HepG2 (cell line): ENCODE results near the gene AP2B1. TPM values are rescaled to one million over a fixed set of nuclear protein-coding genes. Genes with fewer than 3 reads are reported as not detected.

ENCODE experiments used
- ARID5B ChIP-seq: IDR thresholded peaks from 2 replicates; pipeline ENCODE4 v1.4.0; 2020; ENCODE audit warnings: mild to moderate bottlenecking, missing genetic modification reagents
- ATF1 ChIP-seq: IDR thresholded peaks from 2 replicates; pipeline ENCODE4 v1.6.1; 2016; ENCODE audit warnings: mild to moderate bottlenecking, control low read depth
- DDIT3 ChIP-seq: sonication (generic); formaldehyde crosslinking; IDR thresholded peaks from 2 replicates; pipeline ENCODE4 v1.4.0; 2020; ENCODE audit warnings: mild to moderate bottlenecking, missing genetic modification reagents
- MLX ChIP-seq: IDR thresholded peaks from 2 replicates; pipeline ENCODE4 v1.6.1; 2016
- NCOR1 ChIP-seq: fragments of 200-600 bp; sonication (generic); IDR thresholded peaks from 2 replicates; pipeline ENCODE4 v1.7.0; 2017; ENCODE audit warnings: antibody characterized with exemption, low read length, borderline replicate concordance
- SETDB1 ChIP-seq: sonication (generic); formaldehyde crosslinking; IDR thresholded peaks from 2 replicates; pipeline ENCODE4 v1.5.1; 2020; ENCODE audit warnings: missing genetic modification reagents, mild to moderate bottlenecking, borderline replicate concordance
- SRF ChIP-seq: IDR thresholded peaks from 2 replicates; pipeline ENCODE4 v1.6.1; 2011; ENCODE audit warnings: mild to moderate bottlenecking, low read depth, low read length, moderate library complexity
- ZNF362 ChIP-seq: sonication (generic); formaldehyde crosslinking; IDR thresholded peaks from 2 replicates; pipeline ENCODE4 v1.4.0; 2020; ENCODE audit warnings: missing genetic modification reagents, mild to moderate bottlenecking, borderline replicate concordance
- ZNF687 ChIP-seq: sonication (generic); formaldehyde crosslinking; IDR thresholded peaks from 2 replicates; pipeline ENCODE4 v1.5.1; 2020; ENCODE audit warnings: mild to moderate bottlenecking, missing genetic modification reagents, moderate library complexity
- polyA plus RNA-seq, 8 experiments: library from polyadenylated mRNA; depleted of rRNA in 3 of 8; stranded (reverse) in 7 of 8; unstranded in 1 of 8; fragments of >200 nt; fragmentation: Illumina TruSeq in 4 of 8; extraction: Trizol in 4 of 8; gene quantifications; 2 replicates each; pipeline versions ENCODE4 v1.2.1 to v1.2.3, GENCODE V29; 2011 to 2016; ENCODE audit warnings: low read depth in 4 of 8, missing spikeins in 1 of 8, mixed read lengths in 1 of 8; ENCODE audit not compliant: insufficient read depth in 1 of 8
- total RNA-seq, 5 experiments: library from RNA; depleted of rRNA; stranded (reverse); fragments of >200 nt; fragmentation: Illumina TruSeq; extraction: Trizol; gene quantifications; 2 replicates each; pipeline ENCODE4 v1.2.3, GENCODE V29; 2016; ENCODE audit warnings: low read depth in 1 of 5

AP2B1 gene
- total and polyA plus RNA-seq, 2 of the 13 experiments (the other 11 are each of a cell fraction or from before 2014, with no cell fraction given): 23.8 to 71.3 TPM

GRCh38 chr17:35587074-35587961 lies at the start of gene AP2B1 (continued):
- TF ChIP-seq ARID5B (CRISPR knock-in tag) (peak; percentile 72), ZNF362 (peak; percentile 14; the same call in 1 of the 2 replicates), SETDB1 (CRISPR knock-in tag) (no peak), SRF (peak; percentile 77), ATF1 (CRISPR knock-in tag) (peak; percentile 100), MLX (CRISPR knock-in tag) (0 out of 2 replicates have a peak, but pooled peaks have one; percentile 32), NCOR1 (peak; percentile 25; the same call in 1 of the 2 replicates), DDIT3 (no peak), ZNF687 (peak; percentile 87)
